PFSK-1 (cell line): ENCODE measurements around the gene HPGDS.

Source experiments
- FOXP2 ChIP-seq: optimal IDR thresholded peaks from 2 replicates; pipeline ENCODE3; 2011; ENCODE audit warnings: borderline replicate concordance, control low read depth, inconsistent platforms; ENCODE audit not compliant: insufficient read depth; ENCODE audit errors: extremely low read length, extremely low read depth
- POLR2AphosphoS5 ChIP-seq: IDR thresholded peaks from 2 replicates; pipeline ENCODE4 v1.6.1; 2012; ENCODE audit warnings: low read depth, mild to moderate bottlenecking, control low read depth, low read length, moderate library complexity
- REST ChIP-seq, 2 experiments: IDR thresholded peaks; 2 replicates each; pipeline versions ENCODE4 v1.6.1 to v1.8.0; 2011 to 2012; ENCODE audit warnings: low read depth in 2 of 2, low read length in 2 of 2, control low read depth in 1 of 2, inconsistent platforms in 1 of 2, mild to moderate bottlenecking in 1 of 2, moderate library complexity in 1 of 2; ENCODE audit not compliant: insufficient read depth in 1 of 2
- SIN3A ChIP-seq: IDR thresholded peaks from 2 replicates; pipeline ENCODE4 v1.6.1; 2012; ENCODE audit warnings: mild to moderate bottlenecking, low read length, moderate library complexity, borderline replicate concordance; ENCODE audit not compliant: insufficient read depth
- TAF1 ChIP-seq: IDR thresholded peaks from 2 replicates; pipeline ENCODE4 v1.6.1; 2012; ENCODE audit warnings: low read length, control low read depth, borderline replicate concordance; ENCODE audit not compliant: insufficient read depth

HPGDS gene

GRCh38 chr4:94357624-94358023, 15.0 kb upstream of the HPGDS start:
- no peak for TF ChIP-seq SIN3A
- no peak for TF ChIP-seq FOXP2
- TF ChIP-seq REST (IDR thresholded peaks at IDR 0.05; ENCODE audit: insufficient read depth in 1 of 2, low read depth in 2 of 2, low read length in 2 of 2): no peak
- no peak for TF ChIP-seq POLR2AphosphoS5
- TF ChIP-seq TAF1: no peak

- TF ChIP-seq POLR2AphosphoS5 (no peak), REST (IDR thresholded peaks at IDR 0.05; ENCODE audit: insufficient read depth in 1 of 2, low read depth in 2 of 2, low read length in 2 of 2) (no peak), SIN3A (no peak), FOXP2 (no peak), TAF1 (no peak)
Observed at GRCh38 chr4:94356444-94356843, 13.8 kb upstream of the HPGDS start.

- TF ChIP-seq TAF1: no peak
- no peak for TF ChIP-seq SIN3A
- TF ChIP-seq POLR2AphosphoS5: no peak
- TF ChIP-seq REST (IDR thresholded peaks at IDR 0.05; ENCODE audit: insufficient read depth in 1 of 2, low read depth in 2 of 2, low read length in 2 of 2): no peak
- TF ChIP-seq FOXP2: no peak
Observed at GRCh38 chr4:94354474-94354896, 11.8 kb upstream of the HPGDS start.

- TF ChIP-seq SIN3A (no peak), TAF1 (no peak), REST (IDR thresholded peaks at IDR 0.05; ENCODE audit: insufficient read depth in 1 of 2, low read depth in 2 of 2, low read length in 2 of 2) (no peak), FOXP2 (no peak), POLR2AphosphoS5 (no peak)
Observed at GRCh38 chr4:94352996-94353395, 10.4 kb upstream of the HPGDS start.

GRCh38 chr4:94352163-94352562, 9.5 kb upstream of the HPGDS start:
- TF ChIP-seq SIN3A (no peak), FOXP2 (no peak), POLR2AphosphoS5 (no peak), TAF1 (no peak), REST (IDR thresholded peaks at IDR 0.05; ENCODE audit: insufficient read depth in 1 of 2, low read depth in 2 of 2, low read length in 2 of 2) (no peak)
